HEK293 (cell line): ENCODE measurements around the gene KCNIP4.

Experiments used
- CTCF ChIA-PET: fragments of 350-600 bp; formaldehyde crosslinking; extraction: SDS; loops from one replicate; lab custom pipeline; 2021; ENCODE audit warnings: antibody characterized with exemption; lab: Yijun Ruan, JAX
- POLR2A ChIA-PET: fragments of 300-600 bp; formaldehyde crosslinking; extraction: SDS; loops from one replicate; lab custom pipeline; 2020; ENCODE audit warnings: antibody characterized with exemption, inconsistent platforms; lab: Yijun Ruan, JAX
- H3K27ac ChIP-seq: fragments of 200-500 bp; sonication (Bioruptor generic); 2 replicates; pipeline ENCODE4 v1.5.1; 2014; ENCODE audit warnings: low read depth, low read length, control low read depth, inconsistent platforms; ENCODE audit errors: extremely low read depth
- H3K36me3 ChIP-seq, 2 experiments: fragments of 200-500 bp in 1 of 2; sonication (Bioruptor generic) in 1 of 2; 1 replicate in 1 of 2; 2 replicates in 1 of 2; pipeline ENCODE4 v1.5.1; 2014 to 2017; ENCODE audit warnings: inconsistent platforms in 2 of 2, low read length in 2 of 2; ENCODE audit not compliant: control insufficient read depth in 2 of 2, insufficient read depth in 1 of 2
- H3K4me1 ChIP-seq: fragments of 200-500 bp; sonication (Bioruptor generic); 2 replicates; pipeline ENCODE4 v1.5.1; 2014; ENCODE audit warnings: mild to moderate bottlenecking, low read length, inconsistent platforms; ENCODE audit not compliant: control insufficient read depth, insufficient read depth
- H3K4me3 ChIP-seq: 2 replicates; pipeline ENCODE4 v1.5.1; 2011; ENCODE audit warnings: low read depth, mild to moderate bottlenecking, control low read depth, low read length, moderate library complexity
- H3K9me3 ChIP-seq: fragments of 200-500 bp; sonication (Bioruptor generic); 2 replicates; pipeline ENCODE4 v1.5.1; 2014; ENCODE audit warnings: low read depth, low read length, inconsistent platforms; ENCODE audit not compliant: control insufficient read depth, insufficient read depth
- SCRT1 ChIP-seq: fragments of 450-650 bp; formaldehyde crosslinking; IDR thresholded peaks from 2 replicates; pipeline ENCODE4 v1.5.1; 2016; ENCODE audit warnings: missing biosample characterization, missing genetic modification characterization, borderline replicate concordance
- ZNF169 ChIP-seq: fragments of 450-650 bp; formaldehyde crosslinking; IDR thresholded peaks from 2 replicates; pipeline ENCODE4 v1.5.1; 2016; ENCODE audit warnings: missing biosample characterization, missing genetic modification characterization
- ZNF202 ChIP-seq: fragments of 450-650 bp; formaldehyde crosslinking; IDR thresholded peaks from 2 replicates; pipeline ENCODE4 v1.5.1; 2016; ENCODE audit warnings: missing biosample characterization, missing genetic modification characterization, borderline replicate concordance
- ZNF423 ChIP-seq: fragments of 450-650 bp; formaldehyde crosslinking; IDR thresholded peaks from 2 replicates; pipeline ENCODE4 v1.5.1; 2016; ENCODE audit warnings: missing biosample characterization, missing genetic modification characterization
- ZNF600 ChIP-seq: fragments of 450-650 bp; formaldehyde crosslinking; IDR thresholded peaks from 2 replicates; pipeline ENCODE4 v1.5.1; 2016; ENCODE audit warnings: missing biosample characterization, missing genetic modification characterization
- ZNF837 ChIP-seq: fragments of 450-650 bp; formaldehyde crosslinking; IDR thresholded peaks from 2 replicates; pipeline ENCODE4 v1.5.1; 2016; ENCODE audit warnings: missing biosample characterization, missing genetic modification characterization
- ZSCAN23 ChIP-seq: fragments of 450-650 bp; formaldehyde crosslinking; IDR thresholded peaks from 2 replicates; pipeline ENCODE4 v1.5.1; 2016; ENCODE audit warnings: missing biosample characterization, missing genetic modification characterization
- TF ChIP-seq, protein P1 (sequence below): fragments of 450-650 bp; formaldehyde crosslinking; IDR thresholded peaks from 2 replicates; pipeline ENCODE4 v1.5.1; 2016; ENCODE audit warnings: missing biosample characterization, missing genetic modification characterization
- TF ChIP-seq, protein P2 (sequence below): fragments of 450-650 bp; formaldehyde crosslinking; IDR thresholded peaks from 2 replicates; pipeline ENCODE4 v1.5.1; 2017; ENCODE audit warnings: missing biosample characterization, missing genetic modification characterization
- TF ChIP-seq, protein P3 (sequence below): fragments of 450-650 bp; formaldehyde crosslinking; IDR thresholded peaks from 2 replicates; pipeline ENCODE4 v1.5.1; 2016; ENCODE audit warnings: missing biosample characterization, missing genetic modification characterization
- TF ChIP-seq, protein P4 (sequence below): fragments of 450-650 bp; formaldehyde crosslinking; IDR thresholded peaks from 2 replicates; pipeline ENCODE4 v1.5.1; 2016; ENCODE audit warnings: missing biosample characterization, missing genetic modification characterization

Gene KCNIP4

DNA sequence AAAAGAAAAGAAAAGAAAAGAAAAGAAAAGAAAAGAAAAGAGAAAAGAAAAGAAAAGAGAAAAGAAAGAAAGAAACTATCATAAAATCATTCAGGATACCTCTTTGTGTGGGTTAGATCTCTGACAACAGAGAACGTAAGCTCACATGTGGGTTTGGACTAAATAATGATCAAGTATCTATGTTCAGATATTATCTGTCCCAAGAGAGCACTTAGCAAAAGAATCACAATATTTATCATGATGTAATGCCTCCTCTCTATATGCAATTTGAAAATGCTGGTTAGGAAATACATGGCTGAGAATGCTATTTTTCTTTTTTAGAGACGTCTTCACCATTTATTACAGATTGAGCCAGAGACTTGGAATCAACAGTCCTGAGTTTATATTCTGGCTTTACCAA, 191.3 kb downstream of the KCNIP4 start (continued):
- TF ChIP-seq, protein P1, sequence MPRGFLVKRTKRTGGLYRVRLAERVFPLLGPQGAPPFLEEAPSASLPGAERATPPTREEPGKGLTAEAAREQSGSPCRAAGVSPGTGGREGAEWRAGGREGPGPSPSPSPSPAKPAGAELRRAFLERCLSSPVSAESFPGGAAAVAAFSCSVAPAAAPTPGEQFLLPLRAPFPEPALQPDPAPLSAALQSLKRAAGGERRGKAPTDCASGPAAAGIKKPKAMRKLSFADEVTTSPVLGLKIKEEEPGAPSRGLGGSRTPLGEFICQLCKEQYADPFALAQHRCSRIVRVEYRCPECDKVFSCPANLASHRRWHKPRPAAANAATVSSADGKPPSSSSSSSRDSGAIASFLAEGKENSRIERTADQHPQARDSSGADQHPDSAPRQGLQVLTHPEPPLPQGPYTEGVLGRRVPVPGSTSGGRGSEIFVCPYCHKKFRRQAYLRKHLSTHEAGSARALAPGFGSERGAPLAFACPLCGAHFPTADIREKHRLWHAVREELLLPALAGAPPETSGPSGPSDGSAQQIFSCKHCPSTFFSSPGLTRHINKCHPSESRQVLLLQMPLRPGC, result no peak
- no peak for TF ChIP-seq ZNF169 (tag by site-specific recombination)
- no peak for TF ChIP-seq ZNF837 (tag by site-specific recombination)
- TF ChIP-seq, all 188 proteins: peak for 0

DNA sequence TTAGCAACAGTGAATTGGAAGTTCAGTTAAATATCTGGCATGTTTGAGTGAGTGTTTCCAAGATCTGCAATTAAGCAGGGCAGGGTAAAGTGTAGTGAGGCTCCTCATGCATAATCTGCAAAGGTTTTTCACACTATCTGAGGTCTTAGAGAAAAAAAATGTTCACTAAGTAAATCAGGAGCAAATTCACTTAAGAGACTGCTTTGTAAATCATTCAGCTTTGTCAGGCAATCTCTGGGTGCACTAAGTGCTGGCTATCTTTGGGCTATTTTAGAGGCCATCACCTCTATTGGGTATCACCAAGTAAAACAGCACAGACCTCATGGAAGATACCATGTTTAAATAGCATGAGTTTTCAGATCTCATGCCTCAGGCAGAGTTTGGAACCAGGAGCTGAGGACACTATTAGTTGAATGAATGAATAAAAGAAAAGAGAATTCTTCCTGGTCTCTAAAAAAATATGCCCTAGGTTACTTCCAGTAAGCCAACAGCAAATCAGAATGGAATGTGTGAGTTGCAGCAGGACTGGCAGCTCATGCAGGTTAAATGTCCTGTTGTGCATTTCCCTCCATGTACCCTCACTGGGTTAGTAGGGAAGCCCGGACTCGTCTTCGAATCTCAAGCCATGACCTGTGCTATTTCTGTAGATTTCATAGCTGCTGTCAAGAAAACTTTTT, 195.3 kb downstream of the KCNIP4 start:
- Histone ChIP-seq H3K36me3 (no peaks in the 10 kb centered on the region), H3K9me3 (no peaks in the 10 kb centered on the region), H3K27ac (no peak overlapping the region), H3K4me3 (no peak overlapping the region), H3K4me1 (no peaks in the 10 kb centered on the region)
- CTCF ChIA-PET, result interaction anchor here (1.0 to 1.7 kb wide), 2 partner anchors 11 to 14 kb away, joined by 3 to 6 read pairs; no protein-coding TSS in a partner anchor
- TF ChIP-seq ZNF202 (tag by site-specific recombination) (no peak), ZNF423 (tag by site-specific recombination) (no peak)
- POLR2A ChIA-PET, result no interaction called here

DNA sequence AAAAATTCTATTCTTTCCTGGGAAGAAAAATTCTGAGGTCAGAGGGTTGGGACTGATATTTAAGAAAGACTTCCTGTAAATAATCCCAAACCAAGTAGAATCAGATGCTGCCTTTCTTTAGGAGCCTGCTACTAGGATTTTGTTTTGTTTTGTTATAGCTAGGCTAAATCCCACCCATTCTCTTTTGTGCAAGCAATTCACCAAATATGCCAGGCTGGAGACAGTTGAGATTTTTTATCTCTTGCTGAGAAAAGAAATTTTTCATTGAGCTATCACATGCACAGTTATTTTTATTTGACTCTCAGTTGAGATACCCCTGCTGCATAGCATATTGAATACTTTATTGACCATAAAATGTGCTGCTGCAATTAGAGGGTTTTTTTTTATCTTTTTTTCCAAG, 196.0 kb downstream of the KCNIP4 start:
- H3K4me1 ChIP-seq, result no peaks in the 10 kb centered on the region
- ChIA-PET CTCF (interaction anchor here (1.0 kb wide), 1 partner anchor 12 kb away, joined by 3 read pairs; no protein-coding TSS in a partner anchor), POLR2A (no interaction called here)
- no peak overlapping the region for H3K27ac ChIP-seq
- TF ChIP-seq SCRT1 (tag by site-specific recombination) (no peak), ZNF600 (tag by site-specific recombination) (no peak), ZSCAN23 (no peak)
- TF ChIP-seq, protein P2, sequence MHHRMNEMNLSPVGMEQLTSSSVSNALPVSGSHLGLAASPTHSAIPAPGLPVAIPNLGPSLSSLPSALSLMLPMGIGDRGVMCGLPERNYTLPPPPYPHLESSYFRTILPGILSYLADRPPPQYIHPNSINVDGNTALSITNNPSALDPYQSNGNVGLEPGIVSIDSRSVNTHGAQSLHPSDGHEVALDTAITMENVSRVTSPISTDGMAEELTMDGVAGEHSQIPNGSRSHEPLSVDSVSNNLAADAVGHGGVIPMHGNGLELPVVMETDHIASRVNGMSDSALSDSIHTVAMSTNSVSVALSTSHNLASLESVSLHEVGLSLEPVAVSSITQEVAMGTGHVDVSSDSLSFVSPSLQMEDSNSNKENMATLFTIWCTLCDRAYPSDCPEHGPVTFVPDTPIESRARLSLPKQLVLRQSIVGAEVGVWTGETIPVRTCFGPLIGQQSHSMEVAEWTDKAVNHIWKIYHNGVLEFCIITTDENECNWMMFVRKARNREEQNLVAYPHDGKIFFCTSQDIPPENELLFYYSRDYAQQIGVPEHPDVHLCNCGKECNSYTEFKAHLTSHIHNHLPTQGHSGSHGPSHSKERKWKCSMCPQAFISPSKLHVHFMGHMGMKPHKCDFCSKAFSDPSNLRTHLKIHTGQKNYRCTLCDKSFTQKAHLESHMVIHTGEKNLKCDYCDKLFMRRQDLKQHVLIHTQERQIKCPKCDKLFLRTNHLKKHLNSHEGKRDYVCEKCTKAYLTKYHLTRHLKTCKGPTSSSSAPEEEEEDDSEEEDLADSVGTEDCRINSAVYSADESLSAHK (tag by site-specific recombination), result no peak
- TF ChIP-seq, protein P3, sequence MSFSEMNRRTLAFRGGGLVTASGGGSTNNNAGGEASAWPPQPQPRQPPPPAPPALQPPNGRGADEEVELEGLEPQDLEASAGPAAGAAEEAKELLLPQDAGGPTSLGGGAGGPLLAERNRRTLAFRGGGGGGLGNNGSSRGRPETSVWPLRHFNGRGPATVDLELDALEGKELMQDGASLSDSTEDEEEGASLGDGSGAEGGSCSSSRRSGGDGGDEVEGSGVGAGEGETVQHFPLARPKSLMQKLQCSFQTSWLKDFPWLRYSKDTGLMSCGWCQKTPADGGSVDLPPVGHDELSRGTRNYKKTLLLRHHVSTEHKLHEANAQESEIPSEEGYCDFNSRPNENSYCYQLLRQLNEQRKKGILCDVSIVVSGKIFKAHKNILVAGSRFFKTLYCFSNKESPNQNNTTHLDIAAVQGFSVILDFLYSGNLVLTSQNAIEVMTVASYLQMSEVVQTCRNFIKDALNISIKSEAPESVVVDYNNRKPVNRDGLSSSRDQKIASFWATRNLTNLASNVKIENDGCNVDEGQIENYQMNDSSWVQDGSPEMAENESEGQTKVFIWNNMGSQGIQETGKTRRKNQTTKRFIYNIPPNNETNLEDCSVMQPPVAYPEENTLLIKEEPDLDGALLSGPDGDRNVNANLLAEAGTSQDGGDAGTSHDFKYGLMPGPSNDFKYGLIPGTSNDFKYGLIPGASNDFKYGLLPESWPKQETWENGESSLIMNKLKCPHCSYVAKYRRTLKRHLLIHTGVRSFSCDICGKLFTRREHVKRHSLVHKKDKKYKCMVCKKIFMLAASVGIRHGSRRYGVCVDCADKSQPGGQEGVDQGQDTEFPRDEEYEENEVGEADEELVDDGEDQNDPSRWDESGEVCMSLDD (tag by site-specific recombination), result no peak
- TF ChIP-seq, protein P4, sequence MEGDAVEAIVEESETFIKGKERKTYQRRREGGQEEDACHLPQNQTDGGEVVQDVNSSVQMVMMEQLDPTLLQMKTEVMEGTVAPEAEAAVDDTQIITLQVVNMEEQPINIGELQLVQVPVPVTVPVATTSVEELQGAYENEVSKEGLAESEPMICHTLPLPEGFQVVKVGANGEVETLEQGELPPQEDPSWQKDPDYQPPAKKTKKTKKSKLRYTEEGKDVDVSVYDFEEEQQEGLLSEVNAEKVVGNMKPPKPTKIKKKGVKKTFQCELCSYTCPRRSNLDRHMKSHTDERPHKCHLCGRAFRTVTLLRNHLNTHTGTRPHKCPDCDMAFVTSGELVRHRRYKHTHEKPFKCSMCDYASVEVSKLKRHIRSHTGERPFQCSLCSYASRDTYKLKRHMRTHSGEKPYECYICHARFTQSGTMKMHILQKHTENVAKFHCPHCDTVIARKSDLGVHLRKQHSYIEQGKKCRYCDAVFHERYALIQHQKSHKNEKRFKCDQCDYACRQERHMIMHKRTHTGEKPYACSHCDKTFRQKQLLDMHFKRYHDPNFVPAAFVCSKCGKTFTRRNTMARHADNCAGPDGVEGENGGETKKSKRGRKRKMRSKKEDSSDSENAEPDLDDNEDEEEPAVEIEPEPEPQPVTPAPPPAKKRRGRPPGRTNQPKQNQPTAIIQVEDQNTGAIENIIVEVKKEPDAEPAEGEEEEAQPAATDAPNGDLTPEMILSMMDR (tag by site-specific recombination), result no peak
- no peaks in the 10 kb centered on the region for H3K36me3 ChIP-seq
- H3K9me3 ChIP-seq, result no peaks in the 10 kb centered on the region
- no peak overlapping the region for H3K4me3 ChIP-seq
